ENCODE data around the gene PGK2.
"Not testable (repeated sequence)": the region's sequence is repeated elsewhere in the genome, so short reads cannot be mapped to it uniquely, and the experiment has no call there.

The PGK2 gene

DNA sequence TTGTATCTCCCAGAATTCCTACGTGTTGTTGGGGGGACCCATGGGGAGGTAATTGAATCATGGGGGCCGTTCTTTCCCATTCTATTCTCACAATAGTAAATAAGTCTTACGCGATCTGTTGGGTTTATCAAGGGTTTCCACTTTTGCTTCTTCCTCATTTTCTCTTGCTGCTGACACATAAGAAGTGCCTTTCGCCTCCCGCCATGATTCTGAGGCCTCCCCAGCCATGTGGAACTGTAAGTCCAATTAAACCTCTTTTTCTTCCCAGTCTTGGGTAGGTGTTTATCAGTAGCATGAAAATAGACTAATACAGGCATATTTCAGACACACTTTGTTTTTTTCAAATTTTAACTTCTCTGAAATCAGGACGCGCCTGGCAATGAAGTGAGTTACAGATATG lies 14.4 kb upstream of the PGK2 start:
- Histone ChIP-seq H3K4me1 (ENCODE audit: low read length) (no peaks in the 10 kb centered on the region), H4K20me1 (ENCODE audit: insufficient read depth, low read length) (no peaks in the 10 kb centered on the region), H3K27me3 (ENCODE audit: low read depth, low read length) (no peaks in the 10 kb centered on the region), H3K36me3 (replicated peaks; ENCODE audit: low read depth, low read length) (no peaks in the 10 kb centered on the region), H3K4me2 (ENCODE audit: low read length) (no peak overlapping the region), H3K9ac (ENCODE audit: low read length) (no peak overlapping the region), H3K4me3 (ENCODE audit: low read length) (no peak overlapping the region), H3K79me2 (ENCODE audit: low read length) (no peaks in the 10 kb centered on the region), H3K9me3 (ENCODE audit: insufficient read depth, low read length) (no peaks in the 10 kb centered on the region), H3K27ac (ENCODE audit: low read length) (no peak overlapping the region), H2AFZ (ENCODE audit: low read depth, low read length) (no peak overlapping the region)
- TF ChIP-seq CTCF (IDR thresholded peaks at IDR 0.05; ENCODE audit: low read depth, low read length) (no peak), EZH2phosphoT487 (IDR thresholded peaks at IDR 0.05; ENCODE audit: low read depth) (no peak)

GRCh38 chr6:49799090-49799489 lies 12.0 kb upstream of the PGK2 start:
- Histone ChIP-seq H3K4me1 (ENCODE audit: low read length) (no peaks in the 10 kb centered on the region), H3K79me2 (ENCODE audit: low read length) (no peaks in the 10 kb centered on the region), H3K27ac (ENCODE audit: low read length) (no peak overlapping the region), H2AFZ (ENCODE audit: low read depth, low read length) (no peak overlapping the region), H4K20me1 (ENCODE audit: insufficient read depth, low read length) (no peaks in the 10 kb centered on the region), H3K4me3 (ENCODE audit: low read length) (no peak overlapping the region), H3K9ac (ENCODE audit: low read length) (no peak overlapping the region), H3K36me3 (replicated peaks; ENCODE audit: low read depth, low read length) (no peaks in the 10 kb centered on the region), H3K4me2 (ENCODE audit: low read length) (no peak overlapping the region), H3K9me3 (ENCODE audit: insufficient read depth, low read length) (no peaks in the 10 kb centered on the region), H3K27me3 (ENCODE audit: low read depth, low read length) (no peaks in the 10 kb centered on the region)
- TF ChIP-seq CTCF (IDR thresholded peaks at IDR 0.05; ENCODE audit: low read depth, low read length) (no peak), EZH2phosphoT487 (IDR thresholded peaks at IDR 0.05; ENCODE audit: low read depth) (no peak)

DNA sequence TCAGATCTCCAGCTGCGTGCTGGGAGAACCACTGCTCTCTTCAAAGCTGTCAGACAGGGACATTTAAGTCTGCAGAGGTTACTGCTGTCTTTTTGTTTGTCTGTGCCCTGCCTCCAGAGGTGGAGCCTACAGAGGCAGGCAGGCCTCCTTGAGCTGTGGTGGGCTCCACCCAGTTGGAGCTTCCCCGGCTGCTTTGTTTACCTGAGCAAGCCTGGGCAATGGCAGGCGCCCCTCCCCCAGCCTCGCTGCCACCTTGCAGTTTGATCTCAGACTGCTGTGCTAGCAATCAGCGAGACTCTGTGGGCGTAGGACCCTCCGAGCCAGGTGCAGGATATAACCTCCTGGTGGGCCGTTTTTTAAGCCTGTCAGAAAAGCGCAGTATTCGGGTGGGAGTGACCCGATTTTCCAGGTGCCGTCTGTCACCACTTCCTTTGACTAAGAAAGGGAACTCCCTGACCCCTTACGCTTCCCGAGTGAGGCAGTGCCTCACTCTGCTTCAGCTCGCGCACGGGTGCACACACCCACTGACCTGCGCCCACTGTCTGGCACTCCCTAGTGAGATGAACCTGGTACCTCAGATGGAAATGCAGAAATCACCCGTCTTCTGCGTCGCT lies 9.9 kb upstream of the PGK2 start:
- H3K4me3 ChIP-seq (ENCODE audit: low read length); H3K27me3 ChIP-seq (ENCODE audit: low read depth, low read length); H3K9me3 ChIP-seq (ENCODE audit: insufficient read depth, low read length); H3K4me1 ChIP-seq (ENCODE audit: low read length); H2AFZ ChIP-seq (ENCODE audit: low read depth, low read length); H3K9ac ChIP-seq (ENCODE audit: low read length); H3K4me2 ChIP-seq (ENCODE audit: low read length); H3K79me2 ChIP-seq (ENCODE audit: low read length); H3K36me3 ChIP-seq (replicated peaks; ENCODE audit: low read depth, low read length); H3K27ac ChIP-seq (ENCODE audit: low read length); H4K20me1 ChIP-seq (ENCODE audit: insufficient read depth, low read length): not testable (repeated sequence)

- no peak for TF ChIP-seq CTCF (IDR thresholded peaks at IDR 0.05; ENCODE audit: low read depth, low read length)
- TF ChIP-seq EZH2phosphoT487 (IDR thresholded peaks at IDR 0.05; ENCODE audit: low read depth), result no peak
- Histone ChIP-seq H4K20me1 (ENCODE audit: insufficient read depth, low read length) (no peaks in the 10 kb centered on the region), H3K36me3 (replicated peaks; ENCODE audit: low read depth, low read length) (no peaks in the 10 kb centered on the region), H3K9ac (ENCODE audit: low read length) (no peak overlapping the region), H3K4me2 (ENCODE audit: low read length) (no peak overlapping the region), H3K9me3 (ENCODE audit: insufficient read depth, low read length) (no peaks in the 10 kb centered on the region), H3K4me3 (ENCODE audit: low read length) (no peak overlapping the region), H2AFZ (ENCODE audit: low read depth, low read length) (no peak overlapping the region), H3K27me3 (ENCODE audit: low read depth, low read length) (no peaks in the 10 kb centered on the region), H3K79me2 (ENCODE audit: low read length) (no peaks in the 10 kb centered on the region), H3K4me1 (ENCODE audit: low read length) (no peaks in the 10 kb centered on the region), H3K27ac (ENCODE audit: low read length) (no peak overlapping the region)
These were observed 3.3 kb upstream of the PGK2 start for GRCh38 chr6:49790341-49790740.

DNA sequence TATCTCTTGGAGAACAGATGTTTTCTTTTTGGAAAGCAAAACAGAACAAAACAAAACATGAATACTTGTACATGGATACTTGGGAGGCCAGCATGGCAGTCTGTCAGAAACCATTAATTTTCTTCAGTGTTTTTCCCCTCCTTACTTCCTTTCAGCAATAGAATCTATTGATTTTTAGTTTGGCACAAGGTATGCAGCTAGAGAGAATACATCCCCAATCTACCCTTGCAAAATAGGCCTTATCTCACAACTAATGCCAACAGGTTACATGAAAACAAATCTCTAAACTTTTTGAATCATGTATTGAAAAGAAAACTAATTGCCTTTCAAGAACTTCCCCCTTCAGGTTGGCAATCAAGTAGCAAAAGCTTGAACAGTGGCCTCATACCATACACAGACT lies 2.8 kb downstream of the PGK2 start:
- Histone ChIP-seq H3K36me3 (replicated peaks; ENCODE audit: low read depth, low read length) (no peaks in the 10 kb centered on the region), H3K9me3 (ENCODE audit: insufficient read depth, low read length) (no peaks in the 10 kb centered on the region), H4K20me1 (ENCODE audit: insufficient read depth, low read length) (no peaks in the 10 kb centered on the region), H3K4me1 (ENCODE audit: low read length) (no peaks in the 10 kb centered on the region), H2AFZ (ENCODE audit: low read depth, low read length) (no peak overlapping the region), H3K4me3 (ENCODE audit: low read length) (no peak overlapping the region), H3K79me2 (ENCODE audit: low read length) (no peaks in the 10 kb centered on the region), H3K4me2 (ENCODE audit: low read length) (no peak overlapping the region), H3K27ac (ENCODE audit: low read length) (no peak overlapping the region), H3K27me3 (ENCODE audit: low read depth, low read length) (no peaks in the 10 kb centered on the region), H3K9ac (ENCODE audit: low read length) (no peak overlapping the region)
- TF ChIP-seq EZH2phosphoT487 (IDR thresholded peaks at IDR 0.05; ENCODE audit: low read depth), result no peak
- TF ChIP-seq CTCF (IDR thresholded peaks at IDR 0.05; ENCODE audit: low read depth, low read length), result no peak

Measured in OCI-LY3 (cell line).